CD4-positive, alpha-beta T cell (primary cell): Measurements from ENCODE around the gene ATG5. TPM values are rescaled to one million over a fixed set of nuclear protein-coding genes. Genes with fewer than 3 reads are reported as not detected.

Source experiments
- ATAC-seq: fragments of 200-7000 bp; cut with Tn5 transposase; one replicate; pipeline ENCODE4 v1.10.0; 2022; ENCODE audit warnings: mild to moderate bottlenecking; ENCODE audit not compliant: poor library complexity
- CTCF ChIA-PET: fragments of 350-600 bp; sonication (Branson Sonifier 250); formaldehyde crosslinking; loops from one replicate; lab custom pipeline; 2021; ENCODE audit warnings: antibody characterized with exemption, inconsistent platforms; lab: Charles Lee
- POLR2A ChIA-PET: fragments of 350-600 bp; sonication (Branson Sonifier 250); formaldehyde crosslinking; loops from one replicate; lab custom pipeline; 2021; ENCODE audit warnings: antibody characterized with exemption, inconsistent platforms; lab: Charles Lee
- DNase-seq, 14 experiments: peaks; one replicate each; pipeline ENCODE4 v3.0.0-alpha.2; 2013 to 2020; ENCODE audit warnings: mixed read lengths in 2 of 14
- H3K27ac ChIP-seq, 2 donors: one replicate each; pipeline versions ENCODE4 v1.5.1 to v1.7.0; 2013; ENCODE audit warnings: low read length in 2 of 2, low read depth in 1 of 2, mild to moderate bottlenecking in 1 of 2
- H3K27me3 ChIP-seq, 2 experiments: 1 replicate in 1 of 2; 2 replicates in 1 of 2; pipeline versions ENCODE4 v1.6.1 to v1.7.0; 2013; ENCODE audit warnings: low read length in 2 of 2, control low read depth in 1 of 2, mild to moderate bottlenecking in 1 of 2, moderate library complexity in 1 of 2; ENCODE audit not compliant: insufficient read depth in 2 of 2, control insufficient read depth in 1 of 2
- H3K36me3 ChIP-seq: one replicate; pipeline ENCODE4 v1.6.1; 2013; ENCODE audit warnings: low read length, control low read depth; ENCODE audit not compliant: insufficient read depth
- H3K4me1 ChIP-seq: one replicate; pipeline ENCODE4 v1.6.1; 2013; ENCODE audit warnings: low read length, control low read depth; ENCODE audit not compliant: insufficient read depth
- H3K4me3 ChIP-seq: one replicate; pipeline ENCODE4 v1.5.1; 2013; ENCODE audit warnings: mild to moderate bottlenecking, low read length, moderate library complexity
- H3K9me3 ChIP-seq, 2 experiments: 1 replicate in 1 of 2; 2 replicates in 1 of 2; pipeline versions ENCODE4 v1.6.1 to v1.7.0; 2013; ENCODE audit warnings: low read length in 2 of 2, mild to moderate bottlenecking in 2 of 2, control low read depth in 1 of 2, moderate library complexity in 1 of 2; ENCODE audit not compliant: control insufficient read depth in 1 of 2, insufficient read depth in 1 of 2
- H3K27ac Mint-ChIP-seq: one replicate; pipeline ENCODE4 v1.8.0; 2020; ENCODE audit warnings: mixed read lengths
- H3K27me3 Mint-ChIP-seq: one replicate; pipeline ENCODE4 v1.8.0; 2021; ENCODE audit warnings: mixed read lengths
- H3K36me3 Mint-ChIP-seq: one replicate; pipeline ENCODE4 v1.8.0; 2021; ENCODE audit warnings: low read depth, mixed read lengths
- H3K4me1 Mint-ChIP-seq: one replicate; pipeline ENCODE4 v1.8.0; 2021; ENCODE audit warnings: low read depth, mixed read lengths
- H3K4me3 Mint-ChIP-seq: one replicate; pipeline ENCODE4 v1.8.0; 2020; ENCODE audit warnings: mild to moderate bottlenecking, mixed read lengths
- H3K9me3 Mint-ChIP-seq: one replicate; pipeline ENCODE4 v1.8.0; 2020; ENCODE audit warnings: mixed read lengths
- intact Hi-C, 2 experiments: fragments of 100-400 bp; cut with DNase I in 1 of 2; cut with micrococcal nuclease in 1 of 2; formaldehyde crosslinking; loops; one replicate each; pipeline versions ENCODE4 v1.15.1 to v1.9.0; 2023 to 2025; cut with DNase I, micrococcal nuclease
- total RNA-seq, 174 experiments: library from RNA in 2 of 174; stranded (reverse) in 2 of 174; gene quantifications; one replicate each; pipeline ENCODE4 v1.2.3 and lab custom pipeline; 2021 to 2026
- TF ChIP-seq, protein P1 (sequence below): fragments of 200-600 bp; IDR thresholded peaks from one replicate; pipeline ENCODE4 v1.8.0; 2022; ENCODE audit warnings: antibody characterized with exemption, mild to moderate bottlenecking

Gene ATG5
- total RNA-seq, 2 experiments from 2014 or later: 19.4 to 23.2 TPM

DNA sequence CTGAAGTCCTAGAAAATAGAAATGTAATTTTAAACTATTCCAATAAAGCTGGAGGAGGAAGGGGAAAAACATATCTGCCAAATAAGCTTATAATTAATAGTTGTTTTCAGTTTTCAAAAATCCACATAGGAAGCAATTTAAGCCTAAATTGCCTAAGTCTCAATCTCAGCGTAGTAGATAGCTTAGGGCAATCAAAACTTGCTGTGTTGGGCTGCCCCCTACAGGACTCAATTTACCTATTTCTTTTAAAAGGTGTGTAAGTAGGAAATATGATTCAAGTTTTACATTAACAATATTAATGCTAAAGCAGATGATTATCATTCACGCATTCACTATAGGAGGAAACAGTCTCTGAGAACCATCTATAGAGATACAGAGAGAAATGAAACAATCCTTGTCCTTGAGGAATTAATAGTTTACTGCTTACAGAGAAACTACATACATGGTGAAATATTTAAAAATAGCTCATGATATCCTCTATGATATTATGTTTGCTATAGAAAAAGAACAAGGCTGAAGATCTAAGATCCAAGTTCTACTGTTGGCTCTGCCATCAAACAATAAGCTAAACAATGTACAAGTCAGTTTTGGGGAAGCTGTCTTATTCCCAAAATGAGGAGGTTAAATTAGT, 102.1 kb downstream of the ATG5 start:
- peak; percentile 88 for ATAC-seq
- peak overlapping the region; percentile 54 for H3K27ac Mint-ChIP-seq

DNA sequence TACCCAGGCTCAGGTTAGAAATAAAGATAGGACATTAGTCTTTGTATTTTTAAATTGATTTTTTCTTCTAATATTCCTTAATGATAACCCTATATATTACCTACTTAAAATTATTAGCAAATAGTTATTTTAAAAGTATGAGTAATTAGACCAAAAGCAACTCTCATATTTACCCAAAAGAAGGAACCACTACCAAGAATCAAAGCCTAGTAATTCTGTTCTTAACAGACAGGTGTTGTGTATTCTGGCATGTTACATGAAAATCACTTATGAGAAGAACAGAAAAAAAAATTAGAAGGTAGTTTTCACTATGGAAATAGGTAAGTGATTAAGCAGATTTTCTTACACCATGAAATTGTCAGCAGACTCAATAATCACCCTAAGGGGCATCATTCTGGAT, 105.1 kb downstream of the ATG5 start:
- ChIA-PET CTCF (interaction anchor here (0.7 to 1.8 kb wide), 3 partner anchors 15 to 247 kb away, joined by 3 to 4 read pairs (median 4); no protein-coding TSS in a partner anchor), POLR2A (interaction anchor here (0.9 kb wide), 1 partner anchor 228 kb away, joined by 3 read pairs; no protein-coding TSS in a partner anchor)
- H3K27ac ChIP-seq: no peak overlapping the region
- no peaks in the 10 kb centered on the region for H3K9me3 ChIP-seq
- no peaks in the 10 kb centered on the region for H3K36me3 ChIP-seq
- no peak overlapping the region for H3K4me3 ChIP-seq
- no peaks in the 10 kb centered on the region for H3K4me1 ChIP-seq
- ATAC-seq (no peak), DNase-seq (no peak)
- intact Hi-C loops: loop anchor here (5.0 kb wide), 1 partner anchor 228 kb away; no protein-coding TSS in a partner anchor
- peaks cover 23% of the 10 kb centered on the region for H3K4me1 Mint-ChIP-seq
- H3K27me3 Mint-ChIP-seq: no peaks in the 10 kb centered on the region
- no peaks in the 10 kb centered on the region for H3K36me3 Mint-ChIP-seq
- H3K9me3 Mint-ChIP-seq: no peaks in the 10 kb centered on the region
- H3K27me3 ChIP-seq: no peaks in the 10 kb centered on the region
- no peak overlapping the region for H3K27ac Mint-ChIP-seq
- TF ChIP-seq, protein P1, sequence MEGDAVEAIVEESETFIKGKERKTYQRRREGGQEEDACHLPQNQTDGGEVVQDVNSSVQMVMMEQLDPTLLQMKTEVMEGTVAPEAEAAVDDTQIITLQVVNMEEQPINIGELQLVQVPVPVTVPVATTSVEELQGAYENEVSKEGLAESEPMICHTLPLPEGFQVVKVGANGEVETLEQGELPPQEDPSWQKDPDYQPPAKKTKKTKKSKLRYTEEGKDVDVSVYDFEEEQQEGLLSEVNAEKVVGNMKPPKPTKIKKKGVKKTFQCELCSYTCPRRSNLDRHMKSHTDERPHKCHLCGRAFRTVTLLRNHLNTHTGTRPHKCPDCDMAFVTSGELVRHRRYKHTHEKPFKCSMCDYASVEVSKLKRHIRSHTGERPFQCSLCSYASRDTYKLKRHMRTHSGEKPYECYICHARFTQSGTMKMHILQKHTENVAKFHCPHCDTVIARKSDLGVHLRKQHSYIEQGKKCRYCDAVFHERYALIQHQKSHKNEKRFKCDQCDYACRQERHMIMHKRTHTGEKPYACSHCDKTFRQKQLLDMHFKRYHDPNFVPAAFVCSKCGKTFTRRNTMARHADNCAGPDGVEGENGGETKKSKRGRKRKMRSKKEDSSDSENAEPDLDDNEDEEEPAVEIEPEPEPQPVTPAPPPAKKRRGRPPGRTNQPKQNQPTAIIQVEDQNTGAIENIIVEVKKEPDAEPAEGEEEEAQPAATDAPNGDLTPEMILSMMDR: no peak
- H3K4me3 Mint-ChIP-seq: no peak overlapping the region

More for the DNA sequence above, 102.1 kb downstream of the ATG5 start:
- POLR2A ChIA-PET: interaction anchor here (0.7 to 2.3 kb wide), 12 partner anchors 8 to 493 kb away, joined by 3 to 17 read pairs (median 6); partner anchors contain the start of gene PRDM1
- H3K4me3 ChIP-seq: no peak overlapping the region
- TF ChIP-seq, protein P1: peak; percentile 93
- H3K36me3 ChIP-seq: peaks cover 2% of the 10 kb centered on the region
- Mint-ChIP-seq H3K36me3 (no peaks in the 10 kb centered on the region), H3K9me3 (no peaks in the 10 kb centered on the region), H3K4me1 (peaks cover 17% of the 10 kb centered on the region), H3K27me3 (no peaks in the 10 kb centered on the region), H3K4me3 (no peak overlapping the region)
- CTCF ChIA-PET: interaction anchor here (0.6 to 3.2 kb wide), 33 partner anchors 8 to 493 kb away, joined by 3 to 41 read pairs (median 4); partner anchors contain the start of gene PRDM1
- no peak overlapping the region for H3K27ac ChIP-seq
- no peaks in the 10 kb centered on the region for H3K27me3 ChIP-seq
- intact Hi-C loops: loop anchor here (1.0 to 5.0 kb wide), 9 partner anchors 125 to 793 kb away; no protein-coding TSS in a partner anchor
- peak; percentile 51 to 87 (median 68) for DNase-seq
- no peaks in the 10 kb centered on the region for H3K9me3 ChIP-seq
- no peaks in the 10 kb centered on the region for H3K4me1 ChIP-seq

DNA sequence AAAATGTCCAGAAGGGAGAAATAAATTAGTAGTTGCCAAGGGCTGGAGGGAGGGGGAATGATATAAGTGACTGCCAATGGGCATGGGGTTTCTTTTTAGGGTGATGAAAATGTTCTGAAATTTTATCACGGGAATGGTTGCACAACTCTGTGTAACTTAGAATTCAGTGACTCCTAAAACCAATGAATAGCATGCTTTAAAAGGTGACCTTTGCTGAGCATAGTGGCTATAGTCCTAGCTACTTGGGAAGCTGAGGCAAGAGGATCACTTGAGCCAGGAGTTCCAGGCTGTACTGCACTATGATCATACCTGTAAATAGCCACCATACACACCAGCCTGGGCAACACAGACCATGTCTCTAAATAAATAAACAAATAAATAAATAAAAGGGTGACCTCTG, 109.0 kb downstream of the ATG5 start:
- POLR2A ChIA-PET: no interaction called here
- intact Hi-C loops: no loop called here

More for the DNA sequence above, 109.0 kb downstream of the ATG5 start:
- no peaks in the 10 kb centered on the region for H3K4me1 ChIP-seq
- H3K9me3 ChIP-seq: no peaks in the 10 kb centered on the region
- Mint-ChIP-seq H3K27ac (no peak overlapping the region), H3K4me1 (peaks cover 13% of the 10 kb centered on the region), H3K9me3 (no peaks in the 10 kb centered on the region), H3K36me3 (no peaks in the 10 kb centered on the region), H3K4me3 (no peak overlapping the region), H3K27me3 (no peaks in the 10 kb centered on the region)
- ATAC-seq: no peak
- CTCF ChIA-PET: interaction anchor here (0.9 to 1.0 kb wide), 2 partner anchors 126 to 227 kb away, joined by 3 read pairs; no protein-coding TSS in a partner anchor
- DNase-seq: no peak
- no peak overlapping the region for H3K4me3 ChIP-seq
- H3K27ac ChIP-seq: no peak overlapping the region
- no peaks in the 10 kb centered on the region for H3K27me3 ChIP-seq
- H3K36me3 ChIP-seq: no peaks in the 10 kb centered on the region
- TF ChIP-seq, protein P1: no peak
